ENCODE data around the gene TCEAL5. TPM values are rescaled to one million over a fixed set of nuclear protein-coding genes. Genes with fewer than 3 reads are reported as not detected.
"Not testable (repeated sequence)": the region's sequence is repeated elsewhere in the genome, so short reads cannot be mapped to it uniquely, and the experiment has no call there.

Gene TCEAL5
- total RNA-seq, 1 donor from 2014 or later, result not detected

DNA sequence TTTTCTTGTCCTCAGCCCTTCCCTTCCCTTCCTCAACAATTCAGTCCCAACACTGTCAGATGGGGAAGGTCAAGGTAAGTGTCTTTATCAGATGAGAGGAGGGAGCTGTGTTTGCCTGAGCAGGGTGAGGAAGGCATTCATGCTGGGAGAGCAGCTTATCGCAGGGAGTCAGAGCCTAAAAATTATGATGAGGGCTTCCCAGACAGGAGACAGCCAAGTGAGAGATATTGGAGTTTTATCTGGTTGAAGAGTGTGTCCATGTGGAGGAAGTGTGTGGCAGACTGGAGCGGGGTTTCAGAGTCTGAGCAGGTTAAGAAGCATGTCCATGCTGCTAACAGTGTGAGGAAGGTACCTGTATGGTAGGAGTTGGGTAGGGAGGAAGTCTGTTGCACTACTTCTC is 43.3 kb downstream of the TCEAL5 start:
- no peak for DNase-seq (ENCODE audit: extremely low spot score, unreplicated experiment)
- no peaks in the 10 kb centered on the region for H3K36me3 Mint-ChIP-seq
- no peaks in the 10 kb centered on the region for H3K27me3 Mint-ChIP-seq
- no peak for TF ChIP-seq CTCF (conservative IDR thresholded peaks at IDR 0.05)
- no peak overlapping the region for H3K27ac Mint-ChIP-seq
- H3K9me3 Mint-ChIP-seq, result no peaks in the 10 kb centered on the region
- no peak overlapping the region for H3K4me3 Mint-ChIP-seq
- H3K4me1 Mint-ChIP-seq (ENCODE audit: unreplicated experiment), result no peaks in the 10 kb centered on the region

DNA sequence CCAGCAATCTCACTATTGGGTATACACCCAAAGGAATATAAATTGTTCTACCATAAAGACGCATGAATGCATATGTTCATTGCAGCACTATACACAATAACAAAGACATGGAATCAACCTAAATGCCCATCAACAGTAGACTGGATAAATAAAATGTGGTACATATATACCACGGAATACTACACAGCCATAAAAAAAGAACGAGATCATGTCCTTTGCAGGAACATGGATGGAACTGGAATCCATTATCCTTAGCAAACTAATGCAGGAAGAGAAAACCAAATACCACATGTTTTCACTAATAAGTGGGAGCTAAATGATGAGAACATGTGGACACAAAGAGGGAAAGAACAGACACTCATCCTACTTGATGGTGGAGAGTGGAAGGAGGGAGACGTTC is 50.6 kb downstream of the TCEAL5 start:
- H3K27me3 Mint-ChIP-seq; DNase-seq (ENCODE audit: extremely low spot score, unreplicated experiment); H3K4me1 Mint-ChIP-seq (ENCODE audit: unreplicated experiment); H3K27ac Mint-ChIP-seq; H3K4me3 Mint-ChIP-seq; H3K9me3 Mint-ChIP-seq; H3K36me3 Mint-ChIP-seq: not testable (repeated sequence)

Other genes with a start within 250 kb of the TCEAL5 start
- 61.9 and 67.8 TPM in 2 replicates for gene BEX1, start 212.6 kb downstream of the TCEAL5 start, total RNA-seq (ENCODE audit: low replicate concordance)
- gene NXF3, start 183.6 kb downstream of the TCEAL5 start, total RNA-seq (ENCODE audit: low replicate concordance), result 0.19 and 0.27 TPM in 2 replicates
- gene BEX4, start 61.6 kb downstream of the TCEAL5 start, total RNA-seq (ENCODE audit: low replicate concordance), result 57.0 and 80.1 TPM in 2 replicates
- gene TCEAL8, start 21.6 kb downstream of the TCEAL5 start, total RNA-seq (ENCODE audit: low replicate concordance), result 61.8 and 99.8 TPM in 2 replicates
- 24.3 and 39.4 TPM in 2 replicates for gene BEX2, start 34.2 kb upstream of the TCEAL5 start, total RNA-seq (ENCODE audit: low replicate concordance)
- 6.2 and 16.4 TPM in 2 replicates for gene TCEAL7, start 53.5 kb upstream of the TCEAL5 start, total RNA-seq (ENCODE audit: low replicate concordance)
- 43.1 and 64.1 TPM in 2 replicates for gene TCEAL9, start 79.8 kb upstream of the TCEAL5 start, total RNA-seq (ENCODE audit: low replicate concordance)
- 194 and 251 TPM in 2 replicates for gene BEX3, start 99.8 kb upstream of the TCEAL5 start, total RNA-seq (ENCODE audit: low replicate concordance)
- gene RAB40A, start 242.7 kb upstream of the TCEAL5 start, total RNA-seq (ENCODE audit: low replicate concordance), result 0.36 and 0.51 TPM in 2 replicates